Fibroblast of skin of left biceps (primary cell): ENCODE measurements around the gene VSTM2B.
"Not testable (repeated sequence)": the region's sequence is repeated elsewhere in the genome, so short reads cannot be mapped to it uniquely, and the experiment has no call there.

Experiments used
- DNase-seq, 2 experiments: peaks; one replicate each; pipeline ENCODE4 v3.0.0-alpha.2; 2013; ENCODE audit warnings: low read depth in 2 of 2

Gene VSTM2B

DNA sequence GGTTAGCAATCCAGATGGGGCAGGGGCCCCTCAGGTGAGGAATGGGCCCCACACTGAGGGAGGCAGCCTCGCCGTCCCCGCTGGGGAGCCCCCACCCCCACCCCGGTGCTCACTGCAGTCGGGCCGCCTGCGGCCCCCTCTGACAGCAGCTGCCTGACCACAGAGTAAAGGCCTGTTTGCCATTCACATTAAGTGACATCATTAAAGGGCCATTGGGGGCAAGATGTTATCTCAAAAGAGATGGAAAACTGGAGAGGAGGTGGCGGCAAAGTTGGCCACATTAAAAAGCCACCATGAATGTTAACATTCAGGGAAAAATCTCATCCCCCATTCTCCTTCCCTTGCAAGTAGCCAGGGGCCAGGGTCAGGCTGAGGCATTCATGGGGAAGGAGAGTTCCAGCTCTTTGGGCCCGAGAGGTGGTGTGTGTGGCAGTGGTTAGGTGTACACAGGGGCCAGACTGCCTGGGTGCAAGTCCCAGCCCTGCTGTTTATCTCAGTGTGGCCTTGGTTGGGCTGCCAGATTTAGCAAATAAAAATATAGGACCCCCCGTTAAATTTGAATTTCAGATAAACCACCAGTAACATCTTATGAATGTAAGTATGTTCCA lies 20.9 kb downstream of the VSTM2B start:
- no peak for DNase-seq

DNA sequence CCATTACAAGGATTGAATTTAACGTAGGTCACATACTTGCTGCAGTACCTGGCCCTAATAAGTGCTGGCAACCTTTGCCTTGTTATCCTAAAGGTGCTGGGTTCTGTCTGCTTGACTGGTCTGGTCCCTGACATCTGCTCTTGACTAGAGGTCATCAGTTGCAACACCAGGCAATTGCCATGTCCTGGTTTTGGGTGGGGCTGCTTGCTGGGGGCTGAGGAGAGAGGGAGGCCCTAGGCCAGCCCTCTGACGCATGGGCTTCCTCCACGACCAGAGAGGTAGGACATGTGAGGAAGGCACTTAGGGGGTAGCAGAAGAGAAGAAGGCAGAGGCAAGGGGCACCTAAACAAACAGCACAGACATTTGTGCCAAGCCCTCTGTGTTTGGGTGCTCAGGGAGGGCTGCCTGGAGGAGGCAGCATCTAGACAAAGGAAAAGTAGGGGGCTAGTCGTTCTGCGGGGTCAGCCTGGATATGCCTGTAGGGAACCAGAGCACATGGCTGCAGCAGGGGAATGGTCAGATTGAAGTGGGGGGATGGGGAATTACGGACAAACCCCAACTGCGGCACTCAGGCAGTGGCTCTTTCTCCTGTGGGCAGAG lies 21.7 kb downstream of the VSTM2B start:
- DNase-seq: no peak

- no peak for DNase-seq
Measured at GRCh38 chr19:29547981-29548380, 22.2 kb downstream of the VSTM2B start.

- no peak for DNase-seq
Measured at GRCh38 chr19:29548483-29549085, 22.8 kb downstream of the VSTM2B start.

GRCh38 chr19:29549105-29550070 lies 23.6 kb downstream of the VSTM2B start:
- no peak for DNase-seq

DNA sequence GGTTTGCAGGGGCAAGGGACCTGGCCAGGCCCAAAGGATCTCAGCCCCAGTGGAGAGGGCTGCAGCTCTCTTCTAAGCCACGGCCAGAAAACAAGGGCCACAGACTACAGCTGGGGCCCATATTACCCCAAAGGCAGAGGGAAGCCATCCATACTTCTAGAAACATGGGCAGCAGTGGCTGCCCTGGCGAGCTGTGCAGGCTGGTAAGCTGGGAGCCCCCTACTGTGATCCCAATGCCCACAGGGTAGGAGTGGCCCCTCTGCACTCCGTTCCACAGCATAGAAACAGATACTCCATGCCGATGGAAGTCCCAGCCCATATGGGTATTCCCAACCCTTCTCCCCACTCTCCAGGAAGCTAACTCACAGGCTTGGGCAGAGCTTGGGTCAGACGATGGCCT lies 25.1 kb downstream of the VSTM2B start:
- no peak for DNase-seq

DNA sequence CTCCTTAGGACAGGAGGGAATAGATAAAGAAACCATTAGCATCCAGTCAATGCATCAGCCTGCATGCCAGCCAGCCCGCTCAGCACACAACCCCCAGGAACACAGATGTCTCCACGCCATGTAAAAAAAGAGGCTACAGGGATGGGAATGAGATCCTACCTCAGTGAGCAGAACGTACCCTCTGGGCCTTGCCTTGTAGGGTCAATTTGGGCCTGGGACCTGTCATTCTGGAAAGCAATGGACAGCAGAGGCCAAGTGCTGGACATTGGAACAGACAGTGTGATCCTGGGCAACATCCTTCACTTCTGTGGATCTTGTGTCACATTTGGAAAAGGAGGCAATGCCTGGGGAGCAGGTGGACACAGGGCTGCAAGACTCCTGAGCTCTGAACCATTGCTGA lies 26.0 kb downstream of the VSTM2B start:
- DNase-seq: no peak

- no peak for DNase-seq
Measured at GRCh38 chr19:29552454-29553280, 26.9 kb downstream of the VSTM2B start.

DNA sequence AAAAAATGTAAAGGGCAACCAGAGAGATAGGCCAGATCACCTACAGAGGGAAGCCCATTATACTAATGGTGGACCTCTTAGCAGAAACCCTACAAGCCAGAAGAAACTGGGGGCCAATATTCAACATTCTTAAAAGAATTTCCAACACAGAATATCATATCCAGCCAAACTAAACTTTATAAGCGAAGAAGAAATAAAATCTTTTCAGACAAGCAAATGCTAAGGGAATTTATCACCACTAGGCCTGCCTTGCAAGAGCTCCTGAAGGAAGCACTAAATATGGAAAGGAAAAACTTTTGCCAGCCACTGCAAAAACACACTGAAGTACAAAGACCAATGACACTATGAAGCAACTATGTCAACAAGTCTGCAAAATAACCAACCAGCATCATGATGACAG lies 28.4 kb downstream of the VSTM2B start:
- no peak for DNase-seq

DNA sequence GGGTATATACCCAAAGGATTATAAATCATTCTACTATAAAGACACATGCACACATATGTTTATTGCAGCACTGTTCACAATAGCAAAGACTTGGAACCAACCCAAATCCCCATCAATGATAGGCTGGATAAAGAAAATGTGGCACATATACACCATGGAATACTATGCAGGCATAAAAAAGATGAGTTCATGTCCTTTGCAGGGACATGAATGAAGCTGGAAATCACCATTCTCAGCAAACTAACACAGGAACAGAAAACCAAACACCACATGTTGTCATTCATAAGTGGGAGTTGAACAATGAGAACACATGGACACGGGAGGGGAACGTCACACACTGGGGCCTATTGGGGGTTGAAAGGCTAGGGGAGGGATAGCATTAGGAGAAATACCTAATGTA lies 33.3 kb downstream of the VSTM2B start:
- DNase-seq: not testable (repeated sequence)

DNA sequence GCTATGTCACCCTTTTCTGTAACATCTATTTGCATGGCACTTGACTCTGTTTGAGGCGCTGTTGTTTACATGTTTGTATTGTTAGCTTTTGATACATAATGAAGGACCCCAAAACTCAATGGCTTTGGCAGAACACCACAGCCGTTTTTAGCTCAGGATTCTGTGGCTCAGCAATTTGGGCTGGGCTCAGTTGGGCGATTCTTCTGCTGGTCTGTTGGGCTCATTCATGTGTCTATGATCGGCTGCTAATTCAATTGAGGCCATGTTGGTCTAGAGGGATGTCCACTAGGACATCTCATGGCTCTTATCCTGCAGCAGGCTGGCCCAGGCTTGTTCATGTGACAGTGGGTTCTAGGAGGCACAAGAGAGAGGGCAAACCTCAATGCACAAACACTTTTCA lies 33.9 kb downstream of the VSTM2B start:
- no peak for DNase-seq

- DNase-seq: no peak
Measured at GRCh38 chr19:29560313-29561075, 34.7 kb downstream of the VSTM2B start.

GRCh38 chr19:29561601-29562000 lies 35.8 kb downstream of the VSTM2B start:
- no peak for DNase-seq

GRCh38 chr19:29562299-29563297 lies 36.8 kb downstream of the VSTM2B start:
- no peak for DNase-seq

- no peak for DNase-seq
Measured at GRCh38 chr19:29563486-29564101, 37.8 kb downstream of the VSTM2B start.

GRCh38 chr19:29564574-29565005 lies 38.8 kb downstream of the VSTM2B start:
- no peak for DNase-seq

GRCh38 chr19:29565171-29565570 lies 39.4 kb downstream of the VSTM2B start:
- no peak for DNase-seq

DNA sequence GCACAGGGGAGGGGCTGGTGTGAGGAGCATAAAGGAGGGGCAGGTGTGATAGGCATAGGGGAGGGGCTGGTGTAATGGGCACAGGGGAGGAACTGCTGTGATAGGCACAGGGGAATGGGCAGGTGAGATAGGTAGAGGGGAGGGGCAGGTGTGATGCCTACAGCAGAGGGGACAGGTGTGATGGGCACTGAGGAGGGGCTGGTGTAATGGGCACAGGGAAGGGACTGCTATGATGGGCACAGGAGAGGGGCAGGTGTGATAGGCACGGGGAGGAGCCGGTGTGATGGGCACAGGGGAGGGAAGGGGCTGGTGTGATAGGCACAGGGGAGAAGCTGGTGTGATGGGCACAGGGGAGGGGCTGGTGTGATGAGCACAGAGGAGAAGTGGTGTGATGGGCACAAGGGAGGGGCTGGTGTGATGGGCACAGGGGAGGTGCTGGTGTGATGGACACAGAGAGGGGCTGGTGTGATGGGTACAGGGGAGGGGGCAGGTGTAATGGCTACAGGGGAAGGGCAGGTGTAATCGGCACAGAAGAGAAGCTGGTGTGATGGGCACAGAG lies 40.8 kb downstream of the VSTM2B start:
- DNase-seq: no peak
